Measurements from ENCODE around the gene SPON1. TPM values are rescaled to one million over a fixed set of nuclear protein-coding genes. Genes with fewer than 3 reads are reported as not detected.
"Not testable (repeated sequence)": the region's sequence is repeated elsewhere in the genome, so short reads cannot be mapped to it uniquely, and the experiment has no call there.

Gene SPON1
- total RNA-seq, 1 donor, result 10.0 TPM

- DNase-seq (ENCODE audit: low read depth in 2 of 3, low spot score in 2 of 3), result no peak
Measured at GRCh38 chr11:13974631-13975030, 12.1 kb downstream of the SPON1 start.

GRCh38 chr11:13983081-13983751 lies 20.7 kb downstream of the SPON1 start:
- no peak for DNase-seq (ENCODE audit: low read depth in 2 of 3, low spot score in 2 of 3)

GRCh38 chr11:13984616-13985450 lies 22.3 kb downstream of the SPON1 start:
- no peak for DNase-seq (ENCODE audit: low read depth in 2 of 3, low spot score in 2 of 3)

- not testable (repeated sequence) for DNase-seq (ENCODE audit: low read depth in 2 of 3, low spot score in 2 of 3)
Measured at GRCh38 chr11:13986695-13987094, 24.2 kb downstream of the SPON1 start.

GRCh38 chr11:13992158-13992856 lies 29.8 kb downstream of the SPON1 start:
- not testable (repeated sequence) for DNase-seq (ENCODE audit: low read depth in 2 of 3, low spot score in 2 of 3)

GRCh38 chr11:13993096-13993765 lies 30.7 kb downstream of the SPON1 start:
- DNase-seq (ENCODE audit: low read depth in 2 of 3, low spot score in 2 of 3), result no peak

GRCh38 chr11:13997881-13998280 lies 35.4 kb downstream of the SPON1 start:
- no peak for DNase-seq (ENCODE audit: low read depth in 2 of 3, low spot score in 2 of 3)

- DNase-seq (ENCODE audit: low read depth in 2 of 3, low spot score in 2 of 3), result no peak
Measured at GRCh38 chr11:13999704-14000103, 37.2 kb downstream of the SPON1 start.

GRCh38 chr11:14001597-14001996 lies 39.1 kb downstream of the SPON1 start:
- no peak for DNase-seq (ENCODE audit: low read depth in 2 of 3, low spot score in 2 of 3)

- no peak for DNase-seq (ENCODE audit: low read depth in 2 of 3, low spot score in 2 of 3)
Measured at GRCh38 chr11:14007566-14007965, 45.0 kb downstream of the SPON1 start.

- DNase-seq (ENCODE audit: low read depth in 2 of 3, low spot score in 2 of 3), result no peak
Measured at GRCh38 chr11:14010665-14011064, 48.1 kb downstream of the SPON1 start.

- DNase-seq (ENCODE audit: low read depth in 2 of 3, low spot score in 2 of 3), result no peak
Measured at GRCh38 chr11:14012846-14013245, 50.3 kb downstream of the SPON1 start.

GRCh38 chr11:14015711-14016110 lies 53.2 kb downstream of the SPON1 start:
- DNase-seq (ENCODE audit: low read depth in 2 of 3, low spot score in 2 of 3), result no peak

- DNase-seq (ENCODE audit: low read depth in 2 of 3, low spot score in 2 of 3), result no peak
Measured at GRCh38 chr11:14018441-14018840, 55.9 kb downstream of the SPON1 start.

GRCh38 chr11:14021738-14022137 lies 59.2 kb downstream of the SPON1 start:
- no peak for DNase-seq (ENCODE audit: low read depth in 2 of 3, low spot score in 2 of 3)

GRCh38 chr11:14022251-14022650 lies 59.7 kb downstream of the SPON1 start:
- DNase-seq (ENCODE audit: low read depth in 2 of 3, low spot score in 2 of 3), result no peak

- no peak for DNase-seq (ENCODE audit: low read depth in 2 of 3, low spot score in 2 of 3)
Measured at GRCh38 chr11:14022821-14023220, 60.3 kb downstream of the SPON1 start.

GRCh38 chr11:14026961-14027360 lies 64.4 kb downstream of the SPON1 start:
- DNase-seq (ENCODE audit: low read depth in 2 of 3, low spot score in 2 of 3), result no peak

- DNase-seq (ENCODE audit: low read depth in 2 of 3, low spot score in 2 of 3), result no peak
Measured at GRCh38 chr11:14027525-14027924, 65.0 kb downstream of the SPON1 start.

GRCh38 chr11:14029440-14029839 lies 66.9 kb downstream of the SPON1 start:
- no peak for DNase-seq (ENCODE audit: low read depth in 2 of 3, low spot score in 2 of 3)
